Loucy (cell line): Measurements from ENCODE around the gene DNAH17.

Experiments
- CTCF ChIP-seq: fragments of 200-600 bp; sonication (generic); conservative IDR thresholded peaks from 2 replicates; pipeline ENCODE4 v1.5.1; 2014; ENCODE audit warnings: mild to moderate bottlenecking, antibody characterized with exemption, low read length
- EZH2phosphoT487 ChIP-seq: fragments of 200-600 bp; IDR thresholded peaks from 2 replicates; pipeline ENCODE4 v1.6.1; 2018; ENCODE audit warnings: antibody characterized with exemption, mild to moderate bottlenecking, moderate library complexity, borderline replicate concordance

GRCh38 chr17:78566947-78567346 lies 10.2 kb downstream of the DNAH17 start:
- TF ChIP-seq CTCF (no peak), EZH2phosphoT487 (no peak)
